HCT116 (cell line): ENCODE measurements around the gene PTPRC.

Experiments used
- CTCF ChIP-seq, 3 experiments: fragments of 200-600 bp in 1 of 3; sonication (generic) in 1 of 3; IDR thresholded peaks in 2 of 3; conservative IDR thresholded peaks in 1 of 3; 2 replicates each; pipeline ENCODE4 v1.5.1; 2012 to 2017; ENCODE audit warnings: low read depth in 2 of 3, low read length in 2 of 3, antibody characterized with exemption in 1 of 3, borderline replicate concordance in 1 of 3, control low read depth in 1 of 3, mild to moderate bottlenecking in 1 of 3, mixed read lengths in 1 of 3, mixed run types in 1 of 3, moderate library complexity in 1 of 3; ENCODE audit not compliant: insufficient read depth in 1 of 3
- MAX ChIP-seq: IDR thresholded peaks from 2 replicates; pipeline ENCODE4 v1.6.1; 2012
- POLR2A ChIP-seq: IDR thresholded peaks from 2 replicates; pipeline ENCODE4 v1.7.0; 2011; ENCODE audit warnings: borderline replicate concordance; ENCODE audit not compliant: insufficient read depth, insufficient read length; ENCODE audit errors: extremely low read depth
- POLR2AphosphoS5 ChIP-seq: IDR thresholded peaks from 2 replicates; pipeline ENCODE4 v1.6.1; 2011; ENCODE audit warnings: mild to moderate bottlenecking, low read depth, low read length, moderate library complexity
- RAD21 ChIP-seq: IDR thresholded peaks from 2 replicates; pipeline ENCODE4 v1.6.1; 2012; ENCODE audit warnings: low read depth, mild to moderate bottlenecking
- REST ChIP-seq: IDR thresholded peaks from 2 replicates; pipeline ENCODE4 v1.6.1; 2012; ENCODE audit warnings: low read depth
- SP1 ChIP-seq: IDR thresholded peaks from 2 replicates; pipeline ENCODE4 v1.6.1; 2012; ENCODE audit warnings: low read depth
- ZNF274 ChIP-seq: fragments of 200-500 bp; sonication (Bioruptor generic); IDR thresholded peaks from 2 replicates; pipeline ENCODE4 v1.6.1; 2014; ENCODE audit warnings: mild to moderate bottlenecking, low read depth, low read length, inconsistent platforms

GRCh38 chr1:198797656-198798055 is 158.8 kb downstream of the PTPRC start:
- TF ChIP-seq CTCF (IDR thresholded peaks at IDR 0.05 in 2 of 3, conservative IDR thresholded peaks at IDR 0.05 in 1 of 3; ENCODE audit: borderline replicate concordance in 1 of 3, insufficient read depth in 1 of 3, low read depth in 2 of 3, low read length in 2 of 3) (no peak), POLR2A (no peak), POLR2AphosphoS5 (no peak), ZNF274 (no peak), RAD21 (no peak), REST (no peak), SP1 (no peak), MAX (no peak)
